Loucy (cell line): ENCODE data around the gene MTARC2.

Experiments
- CTCF ChIP-seq: fragments of 200-600 bp; sonication (generic); conservative IDR thresholded peaks from 2 replicates; pipeline ENCODE4 v1.5.1; 2014; ENCODE audit warnings: mild to moderate bottlenecking, antibody characterized with exemption, low read length
- EZH2phosphoT487 ChIP-seq: fragments of 200-600 bp; IDR thresholded peaks from 2 replicates; pipeline ENCODE4 v1.6.1; 2018; ENCODE audit warnings: antibody characterized with exemption, mild to moderate bottlenecking, moderate library complexity, borderline replicate concordance

- TF ChIP-seq CTCF, result no peak
- no peak for TF ChIP-seq EZH2phosphoT487
These were observed 37.9 kb downstream of the MTARC2 start for GRCh38 chr1:220786057-220786336.
